Tibial nerve (tissue), 4 donors: ENCODE results near the gene HIGD1B. TPM values are rescaled to one million over a fixed set of nuclear protein-coding genes. Genes with fewer than 3 reads are reported as not detected.

Experiments used
- DNase-seq, 2 donors: peaks; one replicate each; pipeline ENCODE4 v3.0.0-alpha.2; 2019; ENCODE audit warnings: low spot score in 2 of 2
- H3K27ac ChIP-seq, 4 donors: fragments of 200-600 bp; sonication (generic) in 3 of 4; one replicate each; pipeline ENCODE4 v1.5.1; 2017 to 2019; ENCODE audit warnings: mild to moderate bottlenecking in 1 of 4
- H3K27me3 ChIP-seq, 2 donors: fragments of 200-600 bp; sonication (generic) in 1 of 2; one replicate each; pipeline versions ENCODE4 v1.5.1 to v1.6.0; 2017 to 2019
- H3K36me3 ChIP-seq, 3 donors: fragments of 200-600 bp; sonication (generic); one replicate each; pipeline ENCODE4 v1.5.1; 2018 to 2019
- H3K4me1 ChIP-seq, 4 donors: fragments of 200-600 bp; sonication (generic) in 3 of 4; one replicate each; pipeline ENCODE4 v1.5.1; 2017 to 2019
- H3K4me3 ChIP-seq, 4 donors: fragments of 200-600 bp; sonication (generic) in 3 of 4; one replicate each; pipeline ENCODE4 v1.5.1; 2017 to 2019; ENCODE audit warnings: mild to moderate bottlenecking in 1 of 4, moderate library complexity in 1 of 4
- H3K9me3 ChIP-seq, 4 donors: fragments of 200-600 bp; sonication (generic) in 3 of 4; one replicate each; pipeline ENCODE4 v1.5.1; 2017 to 2019
- CTCF ChIP-seq, 5 experiments: fragments of 200-600 bp in 3 of 5; fragments of 450-650 bp in 2 of 5; sonication (generic) in 3 of 5; IDR thresholded peaks; one replicate each; pipeline ENCODE4 v1.5.1; 2016 to 2019; ENCODE audit warnings: antibody characterized with exemption in 5 of 5, mild to moderate bottlenecking in 3 of 5, moderate library complexity in 2 of 5
- EP300 ChIP-seq, 2 donors: sonication (generic); formaldehyde crosslinking; IDR thresholded peaks; one replicate each; pipeline ENCODE4 v1.6.1; 2017; ENCODE audit warnings: antibody characterized with exemption in 2 of 2, mild to moderate bottlenecking in 1 of 2
- POLR2A ChIP-seq, 2 donors: fragments of 450-650 bp; IDR thresholded peaks; one replicate each; pipeline ENCODE4 v1.6.1; 2017; ENCODE audit warnings: antibody characterized with exemption in 2 of 2, mild to moderate bottlenecking in 2 of 2, moderate library complexity in 2 of 2
- WGBS, 2 donors: methylation state at CpG; one replicate each; pipeline ENCODE4 v1.1.5; 2018; 5-methylcytosine and 5-hydroxymethylcytosine counted together
- total RNA-seq, 4 donors: library from RNA; depleted of rRNA; stranded (reverse); fragments of >200 nt; gene quantifications; one replicate each; pipeline ENCODE4 v1.1.0, GENCODE V29; 2016

The HIGD1B gene
- total RNA-seq, 4 donors from 2014 or later = 2.3 to 10.3 (median 6.5) TPM; not detected in 1

- WGBS, 2 donors = 78 to 79% methylated on average over 6 of the region's 6 CpGs
- H3K9me3 ChIP-seq = no peaks in the 10 kb centered on the region
- peaks cover 0 to 92% (median 15%) of the 10 kb centered on the region in 3 donors for H3K36me3 ChIP-seq
- no peak for DNase-seq
- no peaks in the 10 kb centered on the region for H3K4me1 ChIP-seq
- no peak overlapping the region for H3K4me3 ChIP-seq
- no peak overlapping the region for H3K27ac ChIP-seq
- no peaks in the 10 kb centered on the region for H3K27me3 ChIP-seq
- TF ChIP-seq EP300 (IDR thresholded peaks at IDR 0.05) (no peak), CTCF (IDR thresholded peaks at IDR 0.05) (no peak), POLR2A (IDR thresholded peaks at IDR 0.05) (no peak)
Measured at GRCh38 chr17:44865931-44866330, 18.2 kb downstream of the HIGD1B start.

- no peaks in the 10 kb centered on the region for H3K9me3 ChIP-seq
- no peak for DNase-seq
- no peak overlapping the region for H3K4me3 ChIP-seq
- no peak overlapping the region for H3K27ac ChIP-seq
- no peaks in the 10 kb centered on the region for H3K4me1 ChIP-seq
- peaks cover 0 to 92% (median 16%) of the 10 kb centered on the region in 3 donors for H3K36me3 ChIP-seq
- TF ChIP-seq EP300 (IDR thresholded peaks at IDR 0.05) = no peak
- no peak for TF ChIP-seq POLR2A (IDR thresholded peaks at IDR 0.05)
- 68 to 86% methylated on average over 3 of the region's 3 CpGs for WGBS, 2 donors
- no peaks in the 10 kb centered on the region for H3K27me3 ChIP-seq
Measured at GRCh38 chr17:44867841-44868240, 20.2 kb downstream of the HIGD1B start.

- Histone ChIP-seq H3K4me1 (no peaks in the 10 kb centered on the region), H3K9me3 (no peaks in the 10 kb centered on the region), H3K36me3 (peaks cover 0 to 97% (median 10%) of the 10 kb centered on the region in 3 donors), H3K4me3 (no peak overlapping the region), H3K27me3 (no peaks in the 10 kb centered on the region), H3K27ac (no peak overlapping the region)
- WGBS, 2 donors = 92 to 96% methylated on average over 12 of the region's 12 CpGs
- no peak for DNase-seq
- no peak for TF ChIP-seq POLR2A (IDR thresholded peaks at IDR 0.05)
Measured at GRCh38 chr17:44871556-44871955, 23.9 kb downstream of the HIGD1B start.

GRCh38 chr17:44872131-44872768 lies 24.6 kb downstream of the HIGD1B start:
- no peaks in the 10 kb centered on the region for H3K27me3 ChIP-seq
- TF ChIP-seq CTCF (IDR thresholded peaks at IDR 0.05) (no peak), POLR2A (IDR thresholded peaks at IDR 0.05) (no peak), EP300 (IDR thresholded peaks at IDR 0.05) (no peak)
- 72 to 84% methylated on average over 9 of the region's 9 CpGs for WGBS, 2 donors
- DNase-seq = no peak
- H3K27ac ChIP-seq = no peak overlapping the region
- peaks cover 0 to 96% (median 10%) of the 10 kb centered on the region in 3 donors for H3K36me3 ChIP-seq
- H3K4me1 ChIP-seq = no peaks in the 10 kb centered on the region
- H3K4me3 ChIP-seq = no peak overlapping the region
- H3K9me3 ChIP-seq = no peaks in the 10 kb centered on the region

- TF ChIP-seq EP300 (IDR thresholded peaks at IDR 0.05) = no peak
- no peak for TF ChIP-seq POLR2A (IDR thresholded peaks at IDR 0.05)
- no peaks in the 10 kb centered on the region for H3K27me3 ChIP-seq
- no peak for DNase-seq
- H3K4me3 ChIP-seq = no peak overlapping the region
- peaks cover 0 to 96% (median 23%) of the 10 kb centered on the region in 3 donors for H3K36me3 ChIP-seq
- no peak overlapping the region for H3K27ac ChIP-seq
- no peaks in the 10 kb centered on the region for H3K9me3 ChIP-seq
- H3K4me1 ChIP-seq = no peaks in the 10 kb centered on the region
- 87 to 91% methylated on average over 6 of the region's 6 CpGs for WGBS, 2 donors
Measured at GRCh38 chr17:44875761-44876160, 28.1 kb downstream of the HIGD1B start.

GRCh38 chr17:44877121-44877520 lies 29.4 kb downstream of the HIGD1B start:
- 88 to 90% methylated on average over 5 of the region's 5 CpGs for WGBS, 2 donors
- H3K36me3 ChIP-seq = peaks cover 0 to 94% (median 17%) of the 10 kb centered on the region in 3 donors
- TF ChIP-seq POLR2A (IDR thresholded peaks at IDR 0.05) (no peak), CTCF (IDR thresholded peaks at IDR 0.05) (no peak), EP300 (IDR thresholded peaks at IDR 0.05) (no peak)

More at GRCh38 chr17:44877121-44877520, 29.4 kb downstream of the HIGD1B start:
- Histone ChIP-seq H3K4me3 (no peak overlapping the region), H3K9me3 (no peaks in the 10 kb centered on the region), H3K4me1 (no peaks in the 10 kb centered on the region), H3K27ac (no peak overlapping the region), H3K27me3 (no peaks in the 10 kb centered on the region)
- DNase-seq = no peak
